Activated gamma-delta T cell treated with anti-CD3 and anti-CD28 coated beads, Interleukin-2, amount 50 U/mL, for 16 hours (primary cell): ENCODE results near the gene ZBTB20.
"Not testable (repeated sequence)": the region's sequence is repeated elsewhere in the genome, so short reads cannot be mapped to it uniquely, and the experiment has no call there.

Source experiments
- DNase-seq: peaks from one replicate; pipeline ENCODE4 v3.0.0-alpha.2; 2020; ENCODE audit warnings: low read depth

The ZBTB20 gene

GRCh38 chr3:114831861-114832260, 315.2 kb downstream of the ZBTB20 start:
- no peak for DNase-seq

- DNase-seq, result no peak
These were observed 316.4 kb downstream of the ZBTB20 start for GRCh38 chr3:114830652-114831051.

GRCh38 chr3:114829783-114830182, 317.3 kb downstream of the ZBTB20 start:
- DNase-seq, result no peak

GRCh38 chr3:114827495-114827894, 319.6 kb downstream of the ZBTB20 start:
- no peak for DNase-seq

GRCh38 chr3:114824014-114824413, 323.1 kb downstream of the ZBTB20 start:
- no peak for DNase-seq

- no peak for DNase-seq
These were observed 324.0 kb downstream of the ZBTB20 start for GRCh38 chr3:114823061-114823460.

- DNase-seq, result no peak
These were observed 331.0 kb downstream of the ZBTB20 start for GRCh38 chr3:114816052-114816451.

- DNase-seq, result not testable (repeated sequence)
These were observed 334.4 kb downstream of the ZBTB20 start for GRCh38 chr3:114812541-114813238.

GRCh38 chr3:114809668-114810413, 337.2 kb downstream of the ZBTB20 start:
- DNase-seq, result peak; percentile 2

GRCh38 chr3:114804099-114804498, 343.0 kb downstream of the ZBTB20 start:
- DNase-seq, result no peak

- no peak for DNase-seq
These were observed 343.9 kb downstream of the ZBTB20 start for GRCh38 chr3:114803042-114803695.

GRCh38 chr3:114800272-114801031, 346.6 kb downstream of the ZBTB20 start:
- DNase-seq, result no peak

- DNase-seq, result no peak
These were observed 347.3 kb downstream of the ZBTB20 start for GRCh38 chr3:114799816-114800215.

GRCh38 chr3:114796796-114797195, 350.3 kb downstream of the ZBTB20 start:
- no peak for DNase-seq

- DNase-seq, result no peak
These were observed 352.0 kb downstream of the ZBTB20 start for GRCh38 chr3:114794894-114795630.

GRCh38 chr3:114792159-114792918, 354.7 kb downstream of the ZBTB20 start:
- DNase-seq, result no peak

- DNase-seq, result no peak
These were observed 356.3 kb downstream of the ZBTB20 start for GRCh38 chr3:114790752-114791151.

GRCh38 chr3:114789803-114790202, 357.3 kb downstream of the ZBTB20 start:
- no peak for DNase-seq

- no peak for DNase-seq
These were observed 371.7 kb downstream of the ZBTB20 start for GRCh38 chr3:114775395-114775794.

- DNase-seq, result no peak
These were observed 376.2 kb downstream of the ZBTB20 start for GRCh38 chr3:114770874-114771273.

- DNase-seq, result no peak
These were observed 383.0 kb downstream of the ZBTB20 start for GRCh38 chr3:114764056-114764492.
